CD4-positive, alpha-beta T cell treated with Interleukin-2 at 100 ng/mL for 4 hours (primary cell): ENCODE results near the gene PACSIN2.
A peak's percentile ranks its signal among the peaks of the same experiment; 100 is the strongest.
"Not testable (repeated sequence)": the region's sequence is repeated elsewhere in the genome, so short reads cannot be mapped to it uniquely, and the experiment has no call there.

ENCODE experiments used
- DNase-seq: peaks from one replicate; pipeline ENCODE4 v3.0.0-alpha.2; 2020; ENCODE audit warnings: low spot score

Gene PACSIN2

DNA sequence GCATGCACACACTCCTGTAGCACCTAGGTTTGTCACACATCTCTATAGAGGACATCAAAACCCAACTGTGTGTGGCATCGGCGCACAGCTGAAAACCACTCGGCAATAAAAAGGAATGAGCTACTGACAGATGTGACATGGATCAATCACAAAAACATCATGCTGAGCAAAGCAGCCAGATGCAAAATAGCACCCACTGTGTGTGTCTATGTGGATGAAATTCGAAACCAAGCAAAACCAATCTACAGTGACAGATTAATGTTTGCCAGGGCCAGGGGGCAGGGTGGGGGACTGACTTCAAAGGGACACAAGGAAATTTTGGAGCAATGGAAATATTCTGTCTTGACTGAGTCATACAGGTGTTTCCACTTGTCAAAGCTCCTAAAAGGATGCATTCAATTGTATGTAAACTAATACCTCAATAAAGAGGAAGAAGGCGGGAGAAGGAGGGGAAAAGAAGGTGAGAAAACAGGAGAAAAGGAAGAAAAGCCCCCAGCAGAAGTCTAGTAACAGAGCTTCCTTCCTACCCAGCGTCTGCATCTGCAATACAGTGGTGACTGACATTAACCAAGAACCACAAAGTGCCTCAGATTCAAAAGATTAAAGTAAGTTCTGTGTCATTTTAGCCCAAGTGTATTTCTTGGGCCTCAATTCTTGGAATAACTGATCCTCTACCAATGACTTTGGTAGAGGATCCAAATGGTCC, 49.8 kb downstream of the PACSIN2 start:
- DNase-seq, result no peak

DNA sequence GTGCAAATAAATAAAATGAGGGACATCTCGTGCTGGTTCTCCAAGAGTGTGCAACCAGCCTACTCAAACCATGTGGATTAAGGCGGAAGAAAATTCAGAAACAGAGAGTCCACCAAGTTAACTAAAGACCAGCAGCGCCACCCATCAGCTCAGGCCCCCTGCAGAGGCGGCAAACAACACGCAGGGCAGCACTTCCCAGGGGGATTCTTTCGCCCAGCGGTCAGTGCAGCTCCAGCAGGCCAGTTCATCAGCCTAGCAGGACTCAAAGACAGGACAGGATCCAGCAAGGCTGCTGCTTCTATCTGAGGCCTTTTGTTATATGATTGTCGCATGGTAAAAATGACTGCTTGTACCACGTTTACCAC, 51.7 kb downstream of the PACSIN2 start:
- DNase-seq, result no peak

DNA sequence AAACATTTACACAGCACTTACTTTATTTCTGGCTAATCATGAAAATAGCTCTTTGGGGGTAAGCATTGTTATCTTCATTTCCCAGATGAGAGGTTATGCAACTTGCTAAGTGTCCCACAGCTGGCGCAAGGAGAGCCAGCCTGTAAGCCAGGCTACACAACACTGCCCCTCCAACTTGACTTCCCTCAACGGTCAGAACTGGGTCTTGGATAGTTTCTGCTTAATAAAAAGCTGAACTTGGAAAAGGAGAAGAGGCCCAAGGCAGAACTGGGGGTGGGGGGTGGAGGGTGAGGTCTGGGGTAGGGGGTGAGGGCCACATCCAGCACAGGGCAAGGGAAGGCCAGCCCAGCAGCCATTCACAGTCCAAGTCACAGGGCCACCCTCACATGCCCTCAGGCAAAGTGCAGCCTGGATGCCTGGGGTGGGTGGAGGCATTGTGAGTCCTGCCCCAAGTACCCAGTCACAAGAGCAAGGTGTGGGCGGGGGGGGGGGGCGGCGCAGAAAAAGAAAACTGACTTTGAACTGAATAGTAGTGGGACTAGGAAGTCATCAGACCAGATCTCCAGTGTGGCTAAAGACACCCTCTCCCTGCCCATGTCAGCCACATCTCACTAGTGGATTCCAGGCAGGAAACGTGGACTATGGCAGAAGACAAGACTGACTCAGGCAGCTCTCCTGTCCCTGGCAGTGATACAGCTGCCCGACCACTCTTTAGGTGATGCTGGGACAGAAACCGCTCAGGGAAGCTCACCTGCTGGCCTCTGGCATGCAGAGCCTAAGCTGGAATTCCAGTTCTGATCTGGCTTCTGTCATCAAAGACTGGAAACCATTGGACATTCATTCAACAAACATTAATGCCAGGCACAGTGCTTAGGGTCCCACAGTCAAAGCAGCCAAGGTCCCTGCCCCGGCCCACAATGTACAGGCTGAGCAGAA, 52.4 kb downstream of the PACSIN2 start:
- no peak for DNase-seq

DNA sequence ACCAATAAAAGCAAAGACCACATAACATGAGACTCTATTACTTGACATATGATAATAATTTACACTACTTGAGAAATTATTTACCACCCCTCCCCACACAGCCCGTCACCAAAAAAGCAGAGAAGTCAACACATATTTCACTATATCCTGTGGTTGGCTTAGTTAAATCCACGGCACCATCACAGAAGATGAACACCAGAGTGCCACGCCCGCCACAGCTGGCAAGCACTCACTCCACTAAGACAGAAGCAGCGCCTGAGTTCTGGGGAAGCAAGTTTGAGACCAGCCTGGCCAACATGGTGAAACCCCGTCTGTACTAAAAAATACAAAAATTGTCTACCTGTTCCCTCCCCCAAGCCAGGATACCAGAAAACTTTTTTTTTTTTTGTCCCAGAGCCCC, 53.1 kb downstream of the PACSIN2 start:
- DNase-seq, result peak; percentile 7

DNA sequence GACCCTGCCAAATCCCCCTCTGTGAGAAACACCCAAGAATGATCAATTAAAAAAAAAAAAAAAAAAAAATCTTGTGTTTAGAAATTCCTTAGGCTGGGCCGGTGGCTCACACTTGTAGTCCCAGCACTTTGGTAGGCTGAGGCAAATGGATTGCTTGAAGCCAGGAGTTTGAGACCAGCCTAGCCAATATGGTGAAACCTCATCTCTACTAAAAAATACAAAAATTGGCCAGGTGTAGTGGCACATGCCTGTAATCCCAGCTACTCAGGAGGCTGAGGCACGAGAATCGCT, 53.6 kb downstream of the PACSIN2 start:
- DNase-seq, result not testable (repeated sequence)

DNA sequence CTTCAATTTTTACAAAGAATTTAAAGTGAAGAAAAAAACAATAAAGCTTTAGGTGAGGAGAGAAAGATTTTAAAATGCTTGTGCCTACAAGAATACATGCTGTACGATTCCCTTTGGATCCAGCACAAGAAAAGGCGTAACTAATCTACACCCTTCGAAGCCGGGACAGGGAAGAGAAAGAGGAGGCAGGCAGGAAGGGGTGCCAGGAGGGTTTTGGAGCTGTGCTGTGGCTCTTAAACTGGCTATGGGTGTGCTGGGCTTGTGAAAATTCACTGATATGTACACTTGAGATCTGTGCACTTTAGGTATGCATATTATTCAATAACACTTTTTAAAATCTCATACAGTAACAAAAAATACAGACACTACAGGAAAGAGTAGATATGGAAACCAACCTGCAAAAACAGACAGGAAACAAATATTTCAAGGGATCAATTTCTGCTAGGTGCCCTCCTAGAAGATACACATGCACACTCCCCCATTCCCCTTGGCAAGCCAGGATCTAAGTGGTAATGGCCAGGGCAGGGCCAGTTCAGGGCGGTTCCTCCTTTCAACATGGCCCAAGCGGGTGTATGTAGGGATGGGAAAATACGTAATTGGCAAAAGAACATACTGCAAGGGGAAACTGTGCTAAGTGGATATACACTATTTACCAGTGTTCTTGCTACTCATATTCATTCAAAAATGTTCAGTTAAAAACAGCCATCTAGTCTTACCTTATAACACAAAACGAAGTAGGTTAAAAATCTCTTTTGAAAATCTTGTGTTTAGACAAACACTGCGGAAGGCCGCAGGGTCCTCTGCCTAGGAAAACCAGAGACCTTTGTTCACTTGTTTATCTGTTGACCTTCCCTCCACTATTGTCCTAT, 54.2 kb downstream of the PACSIN2 start:
- DNase-seq, result no peak

DNA sequence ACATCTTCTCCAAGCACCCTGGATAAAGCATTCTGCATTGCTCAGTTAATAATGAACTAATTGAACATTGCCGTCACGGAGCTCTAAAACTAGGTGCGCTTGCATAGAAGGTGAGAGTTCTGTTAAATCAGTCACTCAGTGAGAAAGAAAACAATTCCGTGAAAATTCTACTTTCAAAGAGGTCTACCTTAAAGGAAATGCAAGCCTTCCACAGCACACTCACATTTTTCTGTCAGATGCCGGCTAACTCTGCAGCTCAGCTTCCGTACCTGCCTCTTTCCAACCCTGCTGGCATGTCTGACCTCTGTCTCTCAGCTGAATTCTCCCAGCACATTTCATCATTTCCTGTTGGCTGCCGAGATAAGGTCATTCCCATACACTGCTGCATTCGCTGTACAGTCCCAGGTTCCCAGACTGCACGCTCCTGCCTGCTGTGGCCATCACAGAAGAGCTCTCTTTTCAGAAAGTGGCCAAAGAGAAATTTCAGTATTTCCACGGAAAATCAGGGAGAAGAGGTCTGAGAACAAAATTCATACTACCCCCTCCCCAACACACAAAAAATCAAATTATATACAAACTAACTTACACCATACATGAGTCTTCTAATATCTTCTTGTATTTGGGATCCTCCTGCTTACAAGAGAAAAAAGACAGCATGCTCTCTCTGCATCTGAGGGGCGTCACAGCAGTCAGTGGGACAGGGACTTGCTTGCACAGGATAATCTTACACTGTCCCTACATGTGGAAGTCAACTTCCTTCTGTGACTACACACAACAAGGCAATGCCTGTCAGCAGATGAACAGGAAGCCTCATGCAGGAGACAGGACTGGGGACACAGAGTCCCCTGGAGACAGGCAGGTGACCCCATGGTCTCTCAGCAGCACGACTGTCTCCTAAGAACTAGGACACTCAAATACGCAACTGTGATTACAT, 55.1 kb downstream of the PACSIN2 start:
- DNase-seq, result no peak

DNA sequence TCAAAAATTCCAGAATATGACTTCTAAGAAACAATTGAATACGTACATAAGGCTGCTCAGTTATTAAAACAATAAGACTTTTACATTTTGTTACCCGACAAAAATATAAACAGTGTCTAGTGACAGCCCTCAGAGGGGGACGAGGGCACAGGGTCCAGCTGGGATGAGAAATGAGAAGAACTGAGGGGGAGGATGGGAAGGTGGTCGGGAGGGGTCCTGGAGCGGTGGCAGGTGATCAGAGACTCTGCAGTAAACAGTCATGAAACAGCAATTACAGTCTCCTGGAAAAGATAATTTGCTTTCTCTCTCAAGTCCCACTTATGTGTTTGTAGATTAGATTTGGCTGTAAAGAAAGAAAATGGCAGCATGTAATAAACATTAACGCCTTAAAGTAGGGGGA, 56.0 kb downstream of the PACSIN2 start:
- no peak for DNase-seq

DNA sequence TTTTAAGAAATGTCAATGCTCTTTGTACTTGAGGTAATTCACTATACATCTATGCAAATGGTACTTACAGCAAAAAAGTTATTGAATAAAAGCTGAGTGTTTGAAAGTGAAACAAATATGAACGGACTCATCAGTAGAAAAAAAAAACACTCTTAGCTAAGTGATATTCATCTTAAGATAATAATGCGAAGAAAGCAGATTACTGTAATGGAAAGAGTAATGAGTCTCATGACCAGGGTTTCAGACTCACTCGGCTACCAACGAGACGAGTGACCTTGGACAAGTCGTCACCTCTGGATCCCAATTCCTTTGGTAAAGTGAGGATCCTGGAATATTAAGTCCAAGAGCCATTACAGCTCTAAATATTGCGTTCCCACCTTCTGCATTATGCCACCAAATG, 57.0 kb downstream of the PACSIN2 start:
- no peak for DNase-seq

DNA sequence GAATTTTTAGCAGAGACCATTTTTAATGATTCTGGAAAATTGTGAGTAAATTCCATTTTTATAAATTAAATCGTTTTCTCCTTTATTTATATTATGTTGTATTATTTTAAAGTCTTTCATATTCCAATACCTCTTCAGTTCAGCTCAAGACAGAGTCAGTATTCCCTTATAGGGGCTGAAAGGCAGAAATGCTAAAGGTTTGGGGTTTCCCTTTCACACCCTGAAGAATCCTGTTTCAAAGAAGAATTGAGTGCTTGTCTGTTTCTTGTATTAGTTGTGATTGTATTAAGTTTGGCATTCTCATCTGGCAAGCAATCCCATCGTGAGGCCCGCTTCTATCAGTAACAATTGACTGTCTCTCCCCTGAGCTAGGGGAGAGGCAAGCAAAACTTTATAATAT, 57.4 kb downstream of the PACSIN2 start:
- no peak for DNase-seq

DNA sequence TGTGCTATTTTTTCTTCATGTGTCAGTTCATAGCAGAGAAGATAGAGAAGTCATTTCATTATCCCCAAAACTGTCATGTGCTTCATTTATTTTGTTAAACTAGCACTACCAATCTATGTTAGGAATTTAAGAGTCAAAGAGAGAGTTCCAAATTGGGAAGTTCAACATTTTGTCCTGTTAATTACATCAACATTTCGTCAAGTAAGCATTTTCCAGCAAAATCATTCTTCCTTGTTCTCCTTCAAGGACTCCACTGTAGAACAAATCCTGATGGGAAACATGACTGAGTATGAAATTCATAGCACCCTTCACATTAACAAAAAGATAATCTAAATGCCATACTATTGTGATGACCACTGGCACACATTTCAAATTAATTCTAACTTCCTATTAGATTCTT, 59.1 kb downstream of the PACSIN2 start:
- DNase-seq, result no peak

DNA sequence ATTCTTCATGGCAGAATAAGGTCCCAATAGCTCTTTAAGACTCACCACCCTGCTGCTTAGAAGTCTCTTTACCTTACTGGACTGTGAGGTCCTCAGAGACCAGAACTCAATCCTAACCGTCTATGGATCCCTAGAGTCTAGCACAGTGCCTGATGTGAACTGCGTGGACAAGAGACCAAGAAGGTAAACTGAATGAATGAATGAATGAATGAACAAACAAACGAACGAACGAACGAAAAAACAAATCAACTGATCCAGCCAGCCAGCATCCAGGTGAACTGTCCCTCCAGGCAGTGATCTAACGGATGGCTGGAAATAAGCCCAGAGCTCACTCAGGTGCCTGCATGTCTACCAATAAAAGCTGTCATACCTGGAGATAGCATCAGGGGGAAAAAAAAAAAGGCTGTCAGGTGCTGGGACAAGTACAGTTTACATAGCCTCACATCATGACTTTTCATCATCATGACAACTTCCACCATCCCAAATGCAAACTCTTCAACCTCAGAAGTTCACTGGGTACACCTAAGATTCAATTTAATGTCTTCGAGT, 59.8 kb downstream of the PACSIN2 start:
- DNase-seq, result no peak

DNA sequence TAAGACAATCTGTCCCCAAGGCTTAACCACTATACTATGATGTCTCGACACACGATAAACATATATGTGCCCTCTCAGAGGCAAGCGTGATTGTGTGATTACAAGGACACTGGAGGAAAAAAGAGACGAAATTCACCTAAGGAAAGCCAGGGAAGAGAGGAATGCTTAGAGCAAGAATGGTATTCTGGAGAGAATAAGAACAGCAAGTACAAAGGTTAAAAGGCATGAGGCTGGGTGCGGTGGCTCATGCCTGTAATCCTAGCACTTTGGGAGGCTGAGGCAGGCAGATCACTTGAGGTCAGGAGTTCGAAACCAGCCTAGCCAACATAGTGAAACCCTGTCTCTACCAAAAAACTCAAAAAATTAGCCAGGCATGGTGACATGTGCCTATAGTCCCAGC, 61.2 kb downstream of the PACSIN2 start:
- DNase-seq, result not testable (repeated sequence)

DNA sequence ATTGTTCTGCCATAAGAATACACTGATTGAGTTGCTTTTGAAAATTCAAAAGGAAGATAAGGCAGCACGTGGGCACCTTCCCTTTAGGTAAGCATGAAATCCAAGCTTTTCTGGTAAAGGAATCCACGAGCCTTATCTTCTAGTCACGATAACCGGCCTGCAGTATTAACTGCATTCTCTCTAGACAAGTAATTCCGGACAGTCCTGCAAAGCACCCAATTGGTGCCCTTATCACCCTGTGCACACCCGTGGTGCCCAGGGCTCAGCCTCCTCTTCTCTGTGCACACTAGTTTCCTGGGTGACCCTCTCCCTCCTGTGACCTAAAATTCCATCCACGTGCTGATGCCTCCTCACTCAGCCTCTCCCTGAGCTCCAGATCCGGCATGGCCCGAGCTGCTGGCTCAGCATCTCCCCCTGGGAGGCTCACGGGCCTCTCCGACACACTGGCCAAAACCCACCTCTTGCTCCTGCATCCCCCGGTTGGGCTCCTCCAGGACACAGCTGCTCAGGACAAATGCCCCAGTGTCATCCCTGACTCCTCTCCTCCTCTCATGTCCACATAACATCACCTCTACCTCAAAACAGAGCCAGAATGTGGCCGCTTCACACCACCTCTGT, 63.7 kb downstream of the PACSIN2 start:
- no peak for DNase-seq

DNA sequence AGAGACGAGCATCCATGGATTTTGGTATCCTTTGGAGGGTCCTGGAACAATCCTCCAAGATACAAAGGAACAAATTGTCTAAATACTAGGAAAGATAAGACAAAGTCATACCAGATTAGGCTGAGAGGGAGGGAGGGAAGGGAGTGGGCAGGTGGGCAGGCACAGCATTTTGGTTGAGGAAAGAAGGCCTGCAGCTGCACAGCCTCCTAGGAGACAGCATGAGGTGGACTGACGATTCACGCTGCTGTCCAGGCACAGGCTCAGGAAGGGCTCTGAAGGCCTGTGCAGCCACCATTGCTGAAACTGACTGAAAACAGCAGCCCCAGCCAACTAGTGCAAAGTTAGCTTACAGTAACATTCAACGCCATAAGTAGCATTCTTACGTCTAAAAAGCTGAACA, 64.7 kb downstream of the PACSIN2 start:
- DNase-seq, result no peak

DNA sequence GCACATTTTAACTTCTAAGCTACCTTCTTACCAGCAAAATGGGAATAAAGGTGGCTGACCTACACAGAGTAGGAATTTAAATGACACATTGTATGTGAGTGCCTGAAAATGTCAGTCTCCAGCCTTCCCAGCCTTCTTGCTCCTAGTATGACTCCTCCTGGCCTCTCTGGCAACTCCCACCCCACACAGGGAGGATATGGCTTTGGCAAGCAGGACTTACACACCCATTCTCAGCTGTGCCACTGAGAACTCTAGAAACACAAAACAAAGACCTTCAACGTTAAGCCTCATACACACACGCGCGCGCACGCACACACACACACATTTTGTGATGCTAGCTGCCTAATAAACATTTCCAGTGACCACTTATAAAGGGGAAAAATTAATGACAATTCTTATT, 65.8 kb downstream of the PACSIN2 start:
- no peak for DNase-seq

DNA sequence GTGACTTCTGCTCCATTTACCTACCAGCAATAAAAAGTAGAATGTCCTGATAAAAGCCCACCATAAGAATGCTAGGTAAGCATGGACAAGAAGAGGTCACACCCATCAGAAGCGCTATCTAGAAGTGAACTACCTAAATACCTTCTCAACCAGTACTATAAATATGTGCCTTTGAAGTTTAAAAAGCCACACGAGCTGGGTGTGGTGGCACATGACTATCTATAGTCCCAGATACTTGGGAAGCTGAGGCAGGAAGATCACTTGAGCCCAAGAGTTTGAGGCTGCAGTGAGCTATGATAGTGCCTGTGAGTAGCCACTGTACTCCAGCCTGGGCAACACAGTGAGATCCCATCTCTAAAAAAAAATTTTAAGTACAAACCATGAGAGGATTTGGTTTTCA, 66.7 kb downstream of the PACSIN2 start:
- DNase-seq, result no peak

DNA sequence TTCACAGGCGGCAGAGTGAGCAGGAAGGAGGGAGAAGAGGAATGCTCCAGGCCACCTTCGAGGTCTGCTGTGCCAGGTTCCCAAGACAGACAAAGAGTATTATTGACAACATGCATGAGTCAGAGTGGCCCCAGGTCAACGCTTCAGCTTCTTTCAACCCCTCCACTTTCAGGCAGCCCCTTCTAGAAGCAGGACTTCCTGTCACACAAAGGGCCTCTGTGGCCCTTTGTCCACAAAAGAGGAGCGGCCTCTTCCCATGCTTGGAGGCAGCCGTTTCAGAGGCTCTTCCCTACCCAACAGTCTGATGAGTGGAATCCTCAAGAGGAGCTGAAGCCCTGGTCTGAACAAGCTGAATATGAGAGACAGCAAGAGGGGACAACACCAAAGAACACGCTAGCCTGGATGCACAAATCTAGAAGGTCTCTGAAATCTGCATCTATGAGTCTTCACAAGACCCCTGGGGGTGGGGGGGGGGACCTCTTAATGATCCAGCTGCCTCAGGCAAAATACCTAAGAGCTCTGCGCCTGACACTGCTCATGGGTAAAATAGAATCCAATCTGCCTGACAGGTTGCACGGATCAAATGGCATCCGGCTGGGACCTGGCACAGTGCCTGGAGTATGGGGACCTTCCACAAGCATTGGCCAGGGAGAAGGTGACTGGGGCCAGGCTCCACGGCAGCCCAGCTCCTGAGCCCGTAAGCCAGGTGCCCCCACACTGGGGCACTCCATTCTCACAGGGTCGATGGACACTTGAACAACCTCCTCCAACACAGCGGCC, 67.5 kb downstream of the PACSIN2 start:
- no peak for DNase-seq

DNA sequence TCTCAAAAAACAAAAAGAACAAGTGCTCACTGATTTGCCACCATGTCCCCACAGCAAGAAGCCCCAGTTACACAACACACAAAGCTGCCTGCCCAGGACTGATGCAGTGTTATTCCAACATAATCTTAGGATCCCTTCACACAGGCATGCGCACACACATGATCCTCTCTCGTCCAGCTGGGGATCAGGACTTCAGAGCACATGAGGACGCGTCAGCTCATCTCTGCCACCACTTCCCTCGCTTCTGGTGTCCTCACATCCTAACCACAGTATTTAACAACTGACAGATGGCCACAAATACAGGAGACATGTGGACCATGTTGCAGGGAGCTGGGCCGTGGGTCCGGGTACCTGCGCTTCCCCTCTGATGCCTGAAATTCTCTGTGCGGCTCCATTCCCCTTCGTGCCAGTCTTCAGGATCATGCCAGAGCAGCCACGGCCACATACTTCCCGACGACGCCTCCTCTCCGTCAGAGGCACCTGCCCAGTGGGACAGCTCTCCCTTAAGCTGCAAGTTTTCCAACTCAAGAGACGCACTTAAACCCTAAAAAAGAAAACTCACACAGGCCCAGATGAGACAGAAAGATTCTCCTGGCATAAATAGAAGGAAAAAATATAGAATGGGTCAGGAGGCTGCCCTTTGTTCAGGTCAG, 68.3 kb downstream of the PACSIN2 start:
- DNase-seq, result no peak

DNA sequence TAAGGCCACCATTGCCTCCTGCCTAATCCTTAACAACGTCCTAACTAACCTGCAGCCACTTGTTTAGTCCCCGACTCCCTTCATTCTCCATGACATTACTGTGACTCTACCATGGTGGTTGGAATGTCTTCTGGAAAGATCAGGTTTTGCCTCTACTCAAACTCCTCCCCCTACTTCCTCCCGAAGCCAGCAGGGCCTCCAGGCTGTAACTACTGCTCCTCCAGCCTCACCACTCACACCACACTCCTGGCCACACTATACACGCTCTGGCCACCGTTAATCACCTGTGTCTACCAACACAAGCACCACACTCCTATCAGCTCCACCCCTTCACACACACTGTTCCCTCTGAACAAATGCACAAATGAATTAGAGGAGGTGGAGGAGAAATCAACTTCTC, 69.2 kb downstream of the PACSIN2 start:
- DNase-seq, result no peak
